HCT116 (cell line): ENCODE results near the gene CSRP3. TPM values are rescaled to one million over a fixed set of nuclear protein-coding genes. Genes with fewer than 3 reads are reported as not detected.

ENCODE experiments used
- ATAC-seq: fragments of 200-7000 bp; cut with Tn5 transposase; 2 replicates; pipeline ENCODE4 v1.9.1; 2020; ENCODE audit warnings: mild to moderate bottlenecking, moderate library complexity
- BruUV-seq: library from RNA; stranded (reverse); fragments of 400-500 nt; replicated peaks from 2 replicates; lab custom pipeline; 2021; lab: Mats Ljungman, UMichigan
- CTCF ChIA-PET: fragments of 300-600 bp; sonication (Branson Sonifier 250); formaldehyde crosslinking; loops from one replicate; lab custom pipeline; 2021; ENCODE audit warnings: antibody characterized with exemption; lab: Charles Lee
- POLR2A ChIA-PET: fragments of 300-600, 350-600 bp; sonication (Branson Sonifier 250); formaldehyde crosslinking; loops from one replicate; lab custom pipeline; 2021; ENCODE audit warnings: antibody characterized with exemption; lab: Charles Lee
- RAD21 ChIA-PET, 2 experiments: fragments of 300-600 bp; sonication (Branson Sonifier 250); formaldehyde crosslinking; loops; one replicate each; lab custom pipeline; 2023; ENCODE audit warnings: low total read pairs in 2 of 2; ENCODE audit not compliant: uncharacterized antibody in 2 of 2, unreplicated experiment in 2 of 2, low non-redundant PET in 1 of 2; lab: Charles Lee
- DNase-seq: peaks from one replicate; pipeline ENCODE4 v3.0.0-alpha.2; 2010; ENCODE audit warnings: low read depth, low spot score
- H2AFZ ChIP-seq: fragments of 200-600 bp; shearing (Covaris generic), sonication (generic); 2 replicates; pipeline ENCODE4 v1.6.1; 2017; ENCODE audit warnings: low read depth, mixed run types, mixed read lengths, antibody characterized with exemption, low read length; ENCODE audit not compliant: poor library complexity, severe bottlenecking
- H3K27ac ChIP-seq: 2 replicates; pipeline ENCODE4 v1.5.1; 2012; ENCODE audit warnings: low read depth, low read length
- H3K27me3 ChIP-seq: fragments of 200-600 bp; sonication (generic); 2 replicates; pipeline ENCODE4 v1.6.1; 2016; ENCODE audit warnings: mixed run types, low read length, mixed read lengths; ENCODE audit not compliant: insufficient read depth
- H3K36me3 ChIP-seq, 2 experiments: fragments of 200-500 bp in 1 of 2; fragments of 200-600 bp in 1 of 2; sonication (Bioruptor generic) in 1 of 2; sonication (generic) in 1 of 2; 2 replicates each; pipeline versions ENCODE4 v1.5.1 to v1.6.1; 2014 to 2016; ENCODE audit warnings: low read length in 2 of 2, inconsistent platforms in 1 of 2, mixed read lengths in 1 of 2, mixed run types in 1 of 2; ENCODE audit not compliant: insufficient read depth in 2 of 2, control insufficient read depth in 1 of 2
- H3K4me1 ChIP-seq, 2 experiments: fragments of 200-600 bp in 1 of 2; sonication (generic) in 1 of 2; 2 replicates each; pipeline versions ENCODE4 v1.5.1 to v1.6.1; 2012 to 2017; ENCODE audit warnings: low read length in 2 of 2, inconsistent platforms in 1 of 2, mild to moderate bottlenecking in 1 of 2, mixed read lengths in 1 of 2, mixed run types in 1 of 2, moderate library complexity in 1 of 2; ENCODE audit not compliant: insufficient read depth in 2 of 2, control insufficient read depth in 1 of 2
- H3K4me2 ChIP-seq: fragments of 200-600 bp; sonication (generic); 2 replicates; pipeline ENCODE4 v1.6.1; 2017; ENCODE audit warnings: mixed run types, low read length, mixed read lengths
- H3K4me3 ChIP-seq, 2 experiments: fragments of 200-600 bp in 1 of 2; sonication (generic) in 1 of 2; replicated peaks in 1 of 2; 2 replicates each; pipeline ENCODE4 v1.5.1; 2011 to 2016; ENCODE audit warnings: low read length in 2 of 2, control low read depth in 1 of 2, low read depth in 1 of 2, mild to moderate bottlenecking in 1 of 2, mixed read lengths in 1 of 2, mixed run types in 1 of 2
- H3K79me2 ChIP-seq: fragments of 200-600 bp; sonication (generic); 2 replicates; pipeline ENCODE4 v1.6.1; 2017; ENCODE audit warnings: mild to moderate bottlenecking, mixed run types, low read length, moderate library complexity, mixed read lengths; ENCODE audit not compliant: insufficient read depth
- H3K9ac ChIP-seq: fragments of 200-600 bp; sonication (generic); 2 replicates; pipeline ENCODE4 v1.6.1; 2016; ENCODE audit warnings: low read length, mixed read lengths
- H3K9me2 ChIP-seq: fragments of 200-600 bp; sonication (generic), shearing (Covaris generic); 2 replicates; pipeline ENCODE4 v1.6.1; 2017; ENCODE audit warnings: mixed run types, mild to moderate bottlenecking, moderate library complexity; ENCODE audit not compliant: insufficient read depth
- H3K9me3 ChIP-seq, 2 experiments: fragments of 200-500 bp in 1 of 2; fragments of 200-600 bp in 1 of 2; sonication (Bioruptor generic) in 1 of 2; sonication (generic) in 1 of 2; 2 replicates each; pipeline ENCODE4 v1.6.1; 2014 to 2017; ENCODE audit warnings: low read length in 2 of 2, mixed read lengths in 2 of 2, inconsistent platforms in 1 of 2, low read depth in 1 of 2, mild to moderate bottlenecking in 1 of 2, mixed run types in 1 of 2, moderate library complexity in 1 of 2; ENCODE audit not compliant: control insufficient read depth in 1 of 2, insufficient read depth in 1 of 2
- H4K20me1 ChIP-seq: fragments of 200-600 bp; sonication (generic), shearing (Covaris generic); 2 replicates; pipeline ENCODE4 v1.6.1; 2017; ENCODE audit warnings: mixed run types, mild to moderate bottlenecking, moderate library complexity; ENCODE audit not compliant: insufficient read depth
- EGR1 ChIP-seq: IDR thresholded peaks from 2 replicates; pipeline ENCODE4 v1.6.1; 2012; ENCODE audit warnings: low read depth
- EZH2phosphoT487 ChIP-seq: fragments of 200-600 bp; IDR thresholded peaks from 2 replicates; pipeline ENCODE4 v1.6.1; 2018; ENCODE audit warnings: antibody characterized with exemption, borderline replicate concordance
- POLR2A ChIP-seq: IDR thresholded peaks from 2 replicates; pipeline ENCODE4 v1.7.0; 2011; ENCODE audit warnings: borderline replicate concordance; ENCODE audit not compliant: insufficient read depth, insufficient read length; ENCODE audit errors: extremely low read depth
- POLR2AphosphoS5 ChIP-seq: IDR thresholded peaks from 2 replicates; pipeline ENCODE4 v1.6.1; 2011; ENCODE audit warnings: mild to moderate bottlenecking, low read depth, low read length, moderate library complexity
- RAD21 ChIP-seq: IDR thresholded peaks from 2 replicates; pipeline ENCODE4 v1.6.1; 2012; ENCODE audit warnings: low read depth, mild to moderate bottlenecking
- REST ChIP-seq: IDR thresholded peaks from 2 replicates; pipeline ENCODE4 v1.6.1; 2012; ENCODE audit warnings: low read depth
- SIN3A ChIP-seq: IDR thresholded peaks from 2 replicates; pipeline ENCODE4 v1.6.1; 2012; ENCODE audit warnings: low read depth
- SP1 ChIP-seq: IDR thresholded peaks from 2 replicates; pipeline ENCODE4 v1.6.1; 2012; ENCODE audit warnings: low read depth
- TCF7L2 ChIP-seq: IDR thresholded peaks from 2 replicates; pipeline ENCODE4 v1.7.0; 2011; ENCODE audit warnings: borderline replicate concordance, inconsistent platforms; ENCODE audit not compliant: insufficient read depth, insufficient read length; ENCODE audit errors: extremely low read depth
- YY1 ChIP-seq: IDR thresholded peaks from 2 replicates; pipeline ENCODE4 v1.6.1; 2011; ENCODE audit warnings: low read length, low read depth, moderate library complexity, mild to moderate bottlenecking; ENCODE audit not compliant: insufficient replicate concordance; ENCODE audit errors: extremely low read depth
- intact Hi-C: fragments of 100-400 bp; cut with micrococcal nuclease; formaldehyde crosslinking; loops from 2 replicates; pipeline ENCODE4 v1.10.0; 2022
- total RNA-seq: library from RNA; stranded (reverse); gene quantifications from one replicate; pipeline ENCODE4 v1.2.1, GENCODE V29; 2021; ENCODE audit not compliant: unreplicated experiment
- TF ChIP-seq, protein P1 (sequence below): IDR thresholded peaks from 2 replicates; pipeline ENCODE4 v1.6.1; 2011; ENCODE audit warnings: mild to moderate bottlenecking, low read length, moderate library complexity; ENCODE audit not compliant: insufficient replicate concordance; ENCODE audit errors: extremely low read depth

CSRP3 gene
- total RNA-seq, 1 experiment from 2014 or later = not detected

- BruUV-seq = no TSS peak
- ChIA-PET RAD21 (no interaction called here), POLR2A (no interaction called here), CTCF (no interaction called here)
- no peak overlapping the region for H3K4me2 ChIP-seq
- H3K4me1 ChIP-seq = peaks cover 4 to 19% of the 10 kb centered on the region in 2 experiments
- no peaks in the 10 kb centered on the region for H3K79me2 ChIP-seq
- peaks cover 16 to 68% of the 10 kb centered on the region in 2 experiments; a peak in 2 of 4 replicates for H3K36me3 ChIP-seq
- intact Hi-C loops = no loop called here
- no peaks in the 10 kb centered on the region for H3K9me2 ChIP-seq
- no peaks in the 10 kb centered on the region; the same call in 1 of the 2 replicates for H4K20me1 ChIP-seq
- no peak for TF ChIP-seq TCF7L2
- TF ChIP-seq SP1 = no peak
- TF ChIP-seq POLR2A = no peak
- TF ChIP-seq, protein P1, sequence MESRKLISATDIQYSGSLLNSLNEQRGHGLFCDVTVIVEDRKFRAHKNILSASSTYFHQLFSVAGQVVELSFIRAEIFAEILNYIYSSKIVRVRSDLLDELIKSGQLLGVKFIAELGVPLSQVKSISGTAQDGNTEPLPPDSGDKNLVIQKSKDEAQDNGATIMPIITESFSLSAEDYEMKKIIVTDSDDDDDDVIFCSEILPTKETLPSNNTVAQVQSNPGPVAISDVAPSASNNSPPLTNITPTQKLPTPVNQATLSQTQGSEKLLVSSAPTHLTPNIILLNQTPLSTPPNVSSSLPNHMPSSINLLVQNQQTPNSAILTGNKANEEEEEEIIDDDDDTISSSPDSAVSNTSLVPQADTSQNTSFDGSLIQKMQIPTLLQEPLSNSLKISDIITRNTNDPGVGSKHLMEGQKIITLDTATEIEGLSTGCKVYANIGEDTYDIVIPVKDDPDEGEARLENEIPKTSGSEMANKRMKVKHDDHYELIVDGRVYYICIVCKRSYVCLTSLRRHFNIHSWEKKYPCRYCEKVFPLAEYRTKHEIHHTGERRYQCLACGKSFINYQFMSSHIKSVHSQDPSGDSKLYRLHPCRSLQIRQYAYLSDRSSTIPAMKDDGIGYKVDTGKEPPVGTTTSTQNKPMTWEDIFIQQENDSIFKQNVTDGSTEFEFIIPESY = no peak
- TF ChIP-seq EZH2phosphoT487 = no peak
- TF ChIP-seq REST = no peak
- TF ChIP-seq SIN3A = no peak
- TF ChIP-seq RAD21 = no peak
- no peak for TF ChIP-seq EGR1
- no peak for TF ChIP-seq YY1
- no peak for TF ChIP-seq POLR2AphosphoS5
- no peaks in the 10 kb centered on the region for H3K9me3 ChIP-seq
- H2AFZ ChIP-seq = no peak overlapping the region
- DNase-seq = no peak
- no peaks in the 10 kb centered on the region for H3K27me3 ChIP-seq
- H3K27ac ChIP-seq = no peak overlapping the region
- no peak for ATAC-seq
- H3K9ac ChIP-seq = no peak overlapping the region
- no peak overlapping the region for H3K4me3 ChIP-seq
These were observed 27.2 kb upstream of the CSRP3 start for GRCh38 chr11:19228968-19229367.
